GM12801 (cell line): ENCODE results near the gene SOCS3.

Experiments
- CTCF ChIP-seq: IDR thresholded peaks from one replicate; pipeline ENCODE4 v1.5.1; 2011; ENCODE audit warnings: control low read depth; ENCODE audit not compliant: insufficient read length; ENCODE audit errors: extremely low read depth

The SOCS3 gene

GRCh38 chr17:78358538-78359320 is 1.1 kb downstream of the SOCS3 start:
- TF ChIP-seq CTCF: no peak

GRCh38 chr17:78357672-78358537 is 2.0 kb downstream of the SOCS3 start:
- no peak for TF ChIP-seq CTCF

GRCh38 chr17:78357177-78357586 is 2.7 kb downstream of the SOCS3 start:
- TF ChIP-seq CTCF: no peak

DNA sequence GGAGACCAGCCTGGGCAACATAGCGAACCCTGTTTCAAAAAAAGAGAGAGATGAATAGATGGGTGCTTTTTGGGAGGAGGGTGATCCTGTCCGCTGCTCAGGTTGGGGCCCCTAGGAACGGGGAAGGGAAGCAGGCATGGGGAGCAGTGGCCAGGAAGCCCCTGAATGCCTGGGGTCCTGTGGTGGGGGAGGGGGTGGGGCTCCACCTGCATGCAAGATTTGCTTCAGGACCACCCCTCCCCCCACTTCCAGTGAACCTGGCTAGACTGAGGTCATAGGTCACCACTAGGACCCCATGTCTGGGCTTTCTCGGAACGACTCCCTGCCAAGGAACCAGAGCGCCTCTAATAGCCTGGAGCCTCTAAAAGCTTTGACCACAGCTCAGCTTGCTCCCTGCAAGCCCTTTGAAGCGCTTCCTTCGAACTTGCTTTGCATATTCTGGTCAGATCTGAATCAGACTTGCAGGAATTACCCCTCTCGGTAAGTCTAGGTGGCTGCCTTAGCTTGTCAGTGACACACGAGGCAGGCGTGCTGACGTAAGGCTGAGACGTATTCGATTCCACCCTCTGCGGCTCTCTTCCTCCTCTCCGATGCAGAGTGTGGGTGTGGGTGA is 3.7 kb downstream of the SOCS3 start:
- TF ChIP-seq CTCF: no peak

GRCh38 chr17:78355701-78356100 is 4.2 kb downstream of the SOCS3 start:
- no peak for TF ChIP-seq CTCF

DNA sequence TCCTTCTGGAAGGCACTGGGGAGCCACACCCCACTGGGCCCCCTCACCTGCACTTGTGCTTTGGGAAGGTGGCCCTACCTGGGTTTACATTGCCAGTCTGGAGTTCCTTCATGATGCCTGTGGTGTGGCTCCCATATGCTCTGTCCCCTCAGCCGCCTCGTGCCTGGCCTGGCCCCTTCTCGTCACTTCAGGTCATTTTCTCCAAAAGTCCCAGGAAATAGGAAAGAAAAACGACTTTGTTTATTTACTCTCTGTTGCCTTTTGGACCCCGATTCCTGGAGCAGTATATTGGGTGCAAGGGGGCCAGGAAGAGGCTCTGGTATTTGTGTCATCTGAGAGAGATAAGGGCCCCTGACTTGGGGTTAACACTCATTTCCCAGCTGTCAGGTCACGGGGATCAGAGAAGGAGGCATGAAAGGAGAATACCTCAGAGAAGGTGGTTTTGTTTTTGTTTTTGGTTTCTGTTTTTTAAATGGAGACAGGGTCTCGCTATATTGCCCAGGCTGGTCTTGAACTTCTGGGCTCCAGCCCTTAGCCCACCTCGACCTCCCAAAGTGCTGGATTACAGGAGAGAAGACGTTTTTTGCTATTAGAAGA is 4.7 kb downstream of the SOCS3 start:
- TF ChIP-seq CTCF: no peak

GRCh38 chr17:78353834-78354233 is 6.0 kb downstream of the SOCS3 start:
- no peak for TF ChIP-seq CTCF
